ENCODE results near the gene DSP. TPM values are rescaled to one million over a fixed set of nuclear protein-coding genes. Genes with fewer than 3 reads are reported as not detected.

The DSP gene
- total and polyA plus RNA-seq, 10 donors, result 0.72 to 27.6 (median 15.0) TPM

DNA sequence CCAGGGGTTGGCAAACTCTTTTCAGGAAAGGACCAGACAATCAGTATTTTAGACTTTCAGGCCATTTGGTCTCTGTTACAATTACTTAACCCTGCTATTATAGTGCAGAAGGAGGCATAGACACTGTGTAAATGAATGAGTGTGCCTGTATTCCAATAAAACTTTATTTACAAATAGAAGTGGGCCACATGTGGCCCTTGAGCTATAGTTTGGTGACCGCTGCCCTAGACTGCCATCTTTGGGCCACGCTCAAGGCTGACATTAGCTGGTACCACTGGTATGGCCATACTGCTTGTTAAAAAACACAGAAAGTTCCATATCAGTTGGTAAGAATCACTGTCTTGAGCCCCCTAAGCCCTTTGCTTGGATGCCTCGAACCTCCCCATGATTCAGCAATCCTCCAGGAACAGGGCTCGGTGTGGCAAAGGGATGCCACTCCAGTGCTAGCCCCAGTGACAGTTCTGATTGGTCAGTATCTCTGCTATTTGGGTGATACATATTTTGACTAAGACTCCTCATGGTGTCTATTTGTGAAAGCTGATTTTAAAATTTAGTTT, 25.2 kb downstream of the DSP start:
- intact Hi-C loops (cut with DNase I; ENCODE audit: low total_unique reads), result no loop called here
- no peak overlapping the region for H3K4me3 ChIP-seq
- peaks cover 0 to 63% (median 5%) of the 10 kb centered on the region in 6 donors for H3K36me3 ChIP-seq
- no peak for TF ChIP-seq POLR2AphosphoS5 (IDR thresholded peaks at IDR 0.05)
- TF ChIP-seq, protein P1, sequence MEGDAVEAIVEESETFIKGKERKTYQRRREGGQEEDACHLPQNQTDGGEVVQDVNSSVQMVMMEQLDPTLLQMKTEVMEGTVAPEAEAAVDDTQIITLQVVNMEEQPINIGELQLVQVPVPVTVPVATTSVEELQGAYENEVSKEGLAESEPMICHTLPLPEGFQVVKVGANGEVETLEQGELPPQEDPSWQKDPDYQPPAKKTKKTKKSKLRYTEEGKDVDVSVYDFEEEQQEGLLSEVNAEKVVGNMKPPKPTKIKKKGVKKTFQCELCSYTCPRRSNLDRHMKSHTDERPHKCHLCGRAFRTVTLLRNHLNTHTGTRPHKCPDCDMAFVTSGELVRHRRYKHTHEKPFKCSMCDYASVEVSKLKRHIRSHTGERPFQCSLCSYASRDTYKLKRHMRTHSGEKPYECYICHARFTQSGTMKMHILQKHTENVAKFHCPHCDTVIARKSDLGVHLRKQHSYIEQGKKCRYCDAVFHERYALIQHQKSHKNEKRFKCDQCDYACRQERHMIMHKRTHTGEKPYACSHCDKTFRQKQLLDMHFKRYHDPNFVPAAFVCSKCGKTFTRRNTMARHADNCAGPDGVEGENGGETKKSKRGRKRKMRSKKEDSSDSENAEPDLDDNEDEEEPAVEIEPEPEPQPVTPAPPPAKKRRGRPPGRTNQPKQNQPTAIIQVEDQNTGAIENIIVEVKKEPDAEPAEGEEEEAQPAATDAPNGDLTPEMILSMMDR (IDR thresholded peaks at IDR 0.05 in 8 of 11, conservative IDR thresholded peaks at IDR 0.05 in 3 of 11), result no peak
- TF ChIP-seq POLR2A (IDR thresholded peaks at IDR 0.05), result no peak
- no peaks in the 10 kb centered on the region for H3K4me1 ChIP-seq
- H3K27ac ChIP-seq, result no peak overlapping the region
- 82 to 91% (median 85%) methylated on average over 4 of the region's 4 CpGs for WGBS, 5 donors
- DNase-seq, result no peak
- peaks cover 0 to 15% (median 0%) of the 10 kb centered on the region in 7 donors for H3K27me3 ChIP-seq (replicated peaks in 1 of 7)
- H3K9me3 ChIP-seq, result no peaks in the 10 kb centered on the region

DNA sequence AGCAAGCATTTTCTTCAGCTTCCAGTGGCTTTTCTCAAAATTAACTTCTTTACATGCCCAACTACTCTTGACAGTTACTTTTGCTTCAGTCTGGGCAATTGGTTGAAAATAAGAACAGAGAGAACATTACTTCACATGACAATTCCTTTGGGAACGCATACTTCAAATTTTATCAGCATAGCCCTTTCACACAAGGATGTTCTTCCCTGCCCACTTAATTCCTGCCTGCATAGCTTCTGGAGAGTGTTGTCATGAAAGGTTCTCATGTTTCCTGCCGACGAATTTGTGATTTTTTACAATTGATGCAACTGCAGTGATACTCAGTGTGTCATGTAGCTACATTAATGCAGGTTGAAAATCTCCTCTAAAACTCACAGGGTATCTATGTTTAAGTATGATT, 26.6 kb downstream of the DSP start:
- no peak overlapping the region for H3K4me3 ChIP-seq
- H3K36me3 ChIP-seq, result peaks cover 0 to 77% (median 5%) of the 10 kb centered on the region in 6 donors
- intact Hi-C loops (cut with DNase I; ENCODE audit: low total_unique reads), result no loop called here
- H3K9me3 ChIP-seq, result no peaks in the 10 kb centered on the region
- peaks cover 0 to 15% (median 0%) of the 10 kb centered on the region in 7 donors for H3K27me3 ChIP-seq (replicated peaks in 1 of 7)
- no peak overlapping the region for H3K27ac ChIP-seq
- H3K4me1 ChIP-seq, result no peaks in the 10 kb centered on the region
- TF ChIP-seq, protein P1 (IDR thresholded peaks at IDR 0.05 in 8 of 11, conservative IDR thresholded peaks at IDR 0.05 in 3 of 11), result no peak
- TF ChIP-seq POLR2AphosphoS5 (IDR thresholded peaks at IDR 0.05) (no peak), POLR2A (IDR thresholded peaks at IDR 0.05) (no peak)
- 81 to 92% (median 85%) methylated on average over 3 of the region's 3 CpGs for WGBS, 5 donors
- DNase-seq, result no peak

DNA sequence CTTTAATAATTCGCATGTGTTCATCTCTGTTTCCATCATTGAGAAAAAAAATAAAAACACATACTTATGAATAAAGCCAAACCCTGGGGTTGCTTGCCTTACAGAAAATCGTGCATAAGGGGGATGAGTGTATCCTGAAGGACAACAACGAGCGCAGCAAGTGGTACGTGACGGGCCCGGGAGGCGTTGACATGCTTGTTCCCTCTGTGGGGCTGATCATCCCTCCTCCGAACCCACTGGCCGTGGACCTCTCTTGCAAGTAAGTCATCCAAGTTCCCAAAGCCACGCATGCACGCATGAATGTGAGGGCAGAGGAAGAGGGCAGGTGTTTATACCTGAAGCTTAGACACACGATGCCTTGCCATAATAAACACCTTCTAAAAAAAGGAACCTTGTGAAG, 27.6 kb downstream of the DSP start:
- Histone ChIP-seq H3K4me3 (no peak overlapping the region), H3K36me3 (peaks cover 0 to 82% (median 5%) of the 10 kb centered on the region in 6 donors), H3K4me1 (no peaks in the 10 kb centered on the region), H3K27me3 (replicated peaks in 1 of 7) (peaks cover 0 to 8% (median 0%) of the 10 kb centered on the region in 7 donors), H3K27ac (no peak overlapping the region), H3K9me3 (no peaks in the 10 kb centered on the region)
- no peak for DNase-seq
- intact Hi-C loops (cut with DNase I; ENCODE audit: low total_unique reads), result no loop called here
- TF ChIP-seq POLR2A (IDR thresholded peaks at IDR 0.05) (no peak), POLR2AphosphoS5 (IDR thresholded peaks at IDR 0.05) (no peak)
- TF ChIP-seq, protein P1 (IDR thresholded peaks at IDR 0.05 in 8 of 11, conservative IDR thresholded peaks at IDR 0.05 in 3 of 11), result no peak
- WGBS, 5 donors, result 88 to 95% (median 92%) methylated on average over 13 of the region's 13 CpGs

DNA sequence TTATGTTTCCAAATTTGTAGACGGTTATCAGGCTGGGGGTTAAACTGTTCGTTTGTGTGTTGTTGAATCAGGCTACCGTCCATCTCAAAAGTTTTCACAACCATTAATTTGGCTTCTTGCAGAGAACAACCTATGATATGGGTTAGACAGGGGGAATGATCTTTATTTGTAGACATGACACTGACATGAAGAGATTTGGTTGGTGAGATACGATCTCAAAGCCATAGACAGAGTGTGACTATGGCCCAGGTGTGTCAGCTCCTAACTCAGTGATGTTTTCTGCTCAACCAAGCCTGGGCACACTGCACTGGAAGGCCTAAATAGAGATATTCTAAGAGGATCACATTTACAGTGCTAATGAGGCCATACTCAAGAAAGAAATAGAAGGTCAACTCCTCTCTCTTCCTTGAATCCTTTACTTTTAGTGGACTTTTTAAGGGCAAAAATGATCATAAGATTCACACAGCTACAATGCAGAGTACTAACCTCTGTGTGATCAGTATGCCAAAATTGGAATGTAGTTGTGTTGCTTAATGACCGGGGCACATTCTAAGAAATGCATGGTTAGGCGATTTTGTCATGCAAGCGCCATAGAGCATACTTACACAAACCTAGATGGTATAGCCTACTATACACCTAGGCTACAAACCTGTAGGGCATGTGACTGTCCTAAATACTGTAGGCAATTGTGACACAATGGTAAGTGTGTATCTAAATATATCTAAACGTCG, 30.9 kb downstream of the DSP start:
- intact Hi-C loops (cut with DNase I; ENCODE audit: low total_unique reads), result no loop called here
- H3K27ac ChIP-seq, result no peak overlapping the region
- peaks cover 0 to 12% (median 0%) of the 10 kb centered on the region in 7 donors for H3K27me3 ChIP-seq (replicated peaks in 1 of 7)
- H3K4me1 ChIP-seq, result no peaks in the 10 kb centered on the region
- no peak for DNase-seq
- H3K36me3 ChIP-seq, result peaks cover 0 to 82% (median 4%) of the 10 kb centered on the region in 6 donors
- no peaks in the 10 kb centered on the region for H3K9me3 ChIP-seq
- TF ChIP-seq POLR2AphosphoS5 (IDR thresholded peaks at IDR 0.05), result no peak
- TF ChIP-seq POLR2A (IDR thresholded peaks at IDR 0.05), result no peak
- TF ChIP-seq, protein P1 (IDR thresholded peaks at IDR 0.05 in 8 of 11, conservative IDR thresholded peaks at IDR 0.05 in 3 of 11), result no peak
- WGBS, 5 donors, result 91 to 95% (median 94%) methylated on average over 9 of the region's 9 CpGs
- H3K4me3 ChIP-seq, result no peak overlapping the region

All from spleen (tissue), 11 donors.